Peyer's patch (tissue), 4 donors: ENCODE data around the gene REL. TPM values are rescaled to one million over a fixed set of nuclear protein-coding genes. Genes with fewer than 3 reads are reported as not detected.
A peak's percentile ranks its signal among the peaks of the same experiment; 100 is the strongest.

Experiments
- DNase-seq, 3 donors: peaks; one replicate each; pipeline ENCODE4 v3.0.0-alpha.2; 2017 to 2019
- H3K27ac ChIP-seq, 4 donors: fragments of 200-600 bp; sonication (generic); one replicate each; pipeline ENCODE4 v1.5.1; 2016 to 2019
- H3K27me3 ChIP-seq, 2 donors: fragments of 200-600 bp; sonication (generic); one replicate each; pipeline ENCODE4 v1.5.1; 2019
- H3K36me3 ChIP-seq, 3 donors: fragments of 200-600 bp; sonication (generic); one replicate each; pipeline ENCODE4 v1.5.1; 2016 to 2019
- H3K4me1 ChIP-seq, 4 donors: fragments of 200-600 bp; sonication (generic); one replicate each; pipeline ENCODE4 v1.5.1; 2016 to 2019
- H3K4me3 ChIP-seq, 4 donors: fragments of 200-600 bp; sonication (generic); 1 replicate in 3 of 4; 2 replicates in 1 of 4; pipeline ENCODE4 v1.5.1; 2016 to 2019; ENCODE audit warnings: mild to moderate bottlenecking in 1 of 4
- H3K9me3 ChIP-seq, 4 donors: fragments of 200-600 bp; sonication (generic); one replicate each; pipeline ENCODE4 v1.5.1; 2016 to 2019; ENCODE audit warnings: mild to moderate bottlenecking in 1 of 4
- POLR2A ChIP-seq, 2 donors: fragments of 450-650 bp; IDR thresholded peaks; one replicate each; pipeline ENCODE4 v1.5.1; 2017; ENCODE audit warnings: antibody characterized with exemption in 2 of 2, mild to moderate bottlenecking in 2 of 2, moderate library complexity in 2 of 2
- total RNA-seq, 4 donors: library from RNA; depleted of rRNA; stranded (reverse); fragments of >200 nt; gene quantifications; one replicate each; pipeline ENCODE4 v1.1.0, GENCODE V29; 2016
- TF ChIP-seq, protein P1 (sequence below), 6 experiments: fragments of 450-650 bp in 4 of 6; fragments of 200-600 bp in 2 of 6; sonication (generic) in 1 of 6; IDR thresholded peaks; one replicate each; pipeline ENCODE4 v1.5.1; 2017 to 2019; ENCODE audit warnings: antibody characterized with exemption in 6 of 6, mild to moderate bottlenecking in 3 of 6, moderate library complexity in 1 of 6

REL gene
- total RNA-seq, 4 donors from 2014 or later = 11.7 to 79.2 (median 16.7) TPM

DNA sequence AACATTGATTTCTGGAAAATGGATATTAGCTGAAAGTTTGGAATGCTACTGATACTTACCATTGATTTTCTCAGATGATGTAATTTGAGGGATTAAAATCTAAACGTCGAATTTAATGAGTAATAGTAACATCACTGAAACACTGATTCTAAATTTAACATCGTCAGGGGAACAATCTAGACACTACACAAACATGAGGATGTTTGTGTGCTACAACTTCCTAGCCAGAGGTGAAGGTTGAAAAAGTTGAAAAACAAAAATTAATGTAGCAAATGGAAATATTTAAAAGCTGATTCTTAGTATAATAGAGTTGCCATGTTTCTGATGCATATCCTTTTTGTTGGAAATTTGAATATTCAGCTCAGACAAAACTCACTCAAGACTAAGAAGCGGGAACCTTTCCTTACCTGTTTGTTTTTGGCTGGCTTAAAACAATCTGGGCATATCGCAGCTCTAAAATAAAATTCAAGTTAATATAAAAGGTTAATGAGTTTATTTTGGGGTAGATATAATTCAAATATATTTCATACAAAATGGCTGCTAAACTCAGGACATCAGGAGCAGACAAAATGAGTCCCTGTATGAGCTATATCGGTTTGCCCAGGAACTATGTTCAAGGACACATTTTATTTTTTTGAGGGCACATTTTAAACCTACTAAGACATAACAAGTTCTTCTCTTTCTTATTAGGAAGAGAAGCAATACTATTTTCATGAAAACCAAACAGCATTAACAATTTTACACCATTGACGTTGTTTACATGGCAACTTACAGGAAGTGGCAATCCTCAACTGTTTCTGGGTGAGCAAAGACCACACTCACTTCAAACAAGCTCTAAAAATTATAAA lies 83.5 kb downstream of the REL start:
- H3K9me3 ChIP-seq = no peaks in the 10 kb centered on the region
- H3K36me3 ChIP-seq = peaks cover 0 to 5% (median 0%) of the 10 kb centered on the region in 3 donors
- TF ChIP-seq, protein P1, sequence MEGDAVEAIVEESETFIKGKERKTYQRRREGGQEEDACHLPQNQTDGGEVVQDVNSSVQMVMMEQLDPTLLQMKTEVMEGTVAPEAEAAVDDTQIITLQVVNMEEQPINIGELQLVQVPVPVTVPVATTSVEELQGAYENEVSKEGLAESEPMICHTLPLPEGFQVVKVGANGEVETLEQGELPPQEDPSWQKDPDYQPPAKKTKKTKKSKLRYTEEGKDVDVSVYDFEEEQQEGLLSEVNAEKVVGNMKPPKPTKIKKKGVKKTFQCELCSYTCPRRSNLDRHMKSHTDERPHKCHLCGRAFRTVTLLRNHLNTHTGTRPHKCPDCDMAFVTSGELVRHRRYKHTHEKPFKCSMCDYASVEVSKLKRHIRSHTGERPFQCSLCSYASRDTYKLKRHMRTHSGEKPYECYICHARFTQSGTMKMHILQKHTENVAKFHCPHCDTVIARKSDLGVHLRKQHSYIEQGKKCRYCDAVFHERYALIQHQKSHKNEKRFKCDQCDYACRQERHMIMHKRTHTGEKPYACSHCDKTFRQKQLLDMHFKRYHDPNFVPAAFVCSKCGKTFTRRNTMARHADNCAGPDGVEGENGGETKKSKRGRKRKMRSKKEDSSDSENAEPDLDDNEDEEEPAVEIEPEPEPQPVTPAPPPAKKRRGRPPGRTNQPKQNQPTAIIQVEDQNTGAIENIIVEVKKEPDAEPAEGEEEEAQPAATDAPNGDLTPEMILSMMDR (IDR thresholded peaks at IDR 0.05) = no peak
- no peak for TF ChIP-seq POLR2A (IDR thresholded peaks at IDR 0.05)
- no peak for DNase-seq
- H3K4me3 ChIP-seq = no peak overlapping the region
- no peaks in the 10 kb centered on the region for H3K27me3 ChIP-seq
- H3K27ac ChIP-seq = peak overlapping the region in 2 of 4 donors; percentile 2 to 34
- H3K4me1 ChIP-seq = no peaks in the 10 kb centered on the region

DNA sequence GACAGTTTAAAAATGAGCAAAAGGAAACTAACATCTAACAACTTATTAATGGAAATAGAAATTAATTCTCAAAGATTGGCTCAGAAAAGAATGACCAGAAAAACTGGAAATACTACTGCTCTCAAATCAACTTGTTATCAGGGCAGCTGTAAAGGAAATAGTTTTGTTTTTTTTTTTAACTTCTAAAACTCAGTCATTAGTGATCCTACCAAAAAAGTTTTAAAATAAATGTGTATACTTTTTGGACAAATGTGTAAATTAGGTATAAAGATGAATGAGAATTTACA lies 84.1 kb downstream of the REL start:
- DNase-seq = no peak
- H3K27ac ChIP-seq = peak overlapping the region in 2 of 4 donors; percentile 2 to 34
- H3K4me1 ChIP-seq = no peaks in the 10 kb centered on the region
- H3K4me3 ChIP-seq = no peak overlapping the region
- no peaks in the 10 kb centered on the region for H3K36me3 ChIP-seq
- no peaks in the 10 kb centered on the region for H3K27me3 ChIP-seq
- TF ChIP-seq, protein P1 (IDR thresholded peaks at IDR 0.05) = no peak
- TF ChIP-seq POLR2A (IDR thresholded peaks at IDR 0.05) = no peak
- no peaks in the 10 kb centered on the region for H3K9me3 ChIP-seq

DNA sequence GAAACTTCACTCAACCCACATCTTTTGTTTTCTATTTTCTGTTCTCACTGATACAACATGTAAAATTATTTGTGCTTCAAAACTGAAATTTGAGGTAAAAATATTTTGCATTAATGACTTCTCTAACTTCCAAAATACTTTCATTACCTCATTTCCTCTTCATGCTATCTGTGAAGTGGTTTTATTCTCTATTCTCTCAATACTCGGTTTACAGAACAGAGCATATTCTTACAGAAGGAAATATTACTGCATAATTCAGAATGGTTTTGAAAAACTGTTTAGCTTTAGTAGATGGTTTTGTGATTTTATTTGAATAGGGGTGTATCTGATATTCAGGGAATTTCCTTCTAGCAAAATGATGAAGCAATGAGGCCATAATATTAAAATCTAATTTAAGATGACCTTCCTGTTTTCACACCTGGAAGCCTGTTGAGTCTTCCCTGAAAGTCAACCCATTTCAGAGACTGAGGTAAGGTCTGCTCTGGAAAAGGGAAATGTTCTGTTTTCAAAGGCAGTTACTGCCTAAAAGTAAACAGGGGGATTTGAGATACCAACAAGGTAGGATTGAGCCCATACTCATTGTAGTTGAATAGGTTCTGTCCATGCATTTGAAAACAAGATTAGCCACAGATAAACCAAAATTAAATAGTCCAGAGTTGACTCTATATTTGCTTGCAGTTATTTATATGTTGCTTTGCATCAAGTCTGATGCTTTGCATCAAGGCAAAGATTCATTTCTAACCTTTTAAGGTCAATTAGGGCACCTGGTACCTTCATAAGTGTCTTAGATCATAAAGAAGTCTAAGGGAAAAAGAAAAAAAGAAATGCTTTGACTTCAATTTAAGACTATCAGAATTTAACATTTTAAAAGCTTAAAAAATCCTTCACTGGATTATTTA lies 85.4 kb downstream of the REL start:
- Histone ChIP-seq H3K36me3 (no peaks in the 10 kb centered on the region), H3K9me3 (no peaks in the 10 kb centered on the region), H3K27me3 (no peaks in the 10 kb centered on the region), H3K4me1 (no peaks in the 10 kb centered on the region), H3K4me3 (no peak overlapping the region), H3K27ac (peak overlapping the region in 1 of 4 donors; percentile 40)
- DNase-seq = no peak
- TF ChIP-seq, protein P1 (IDR thresholded peaks at IDR 0.05) = no peak
- TF ChIP-seq POLR2A (IDR thresholded peaks at IDR 0.05) = no peak

DNA sequence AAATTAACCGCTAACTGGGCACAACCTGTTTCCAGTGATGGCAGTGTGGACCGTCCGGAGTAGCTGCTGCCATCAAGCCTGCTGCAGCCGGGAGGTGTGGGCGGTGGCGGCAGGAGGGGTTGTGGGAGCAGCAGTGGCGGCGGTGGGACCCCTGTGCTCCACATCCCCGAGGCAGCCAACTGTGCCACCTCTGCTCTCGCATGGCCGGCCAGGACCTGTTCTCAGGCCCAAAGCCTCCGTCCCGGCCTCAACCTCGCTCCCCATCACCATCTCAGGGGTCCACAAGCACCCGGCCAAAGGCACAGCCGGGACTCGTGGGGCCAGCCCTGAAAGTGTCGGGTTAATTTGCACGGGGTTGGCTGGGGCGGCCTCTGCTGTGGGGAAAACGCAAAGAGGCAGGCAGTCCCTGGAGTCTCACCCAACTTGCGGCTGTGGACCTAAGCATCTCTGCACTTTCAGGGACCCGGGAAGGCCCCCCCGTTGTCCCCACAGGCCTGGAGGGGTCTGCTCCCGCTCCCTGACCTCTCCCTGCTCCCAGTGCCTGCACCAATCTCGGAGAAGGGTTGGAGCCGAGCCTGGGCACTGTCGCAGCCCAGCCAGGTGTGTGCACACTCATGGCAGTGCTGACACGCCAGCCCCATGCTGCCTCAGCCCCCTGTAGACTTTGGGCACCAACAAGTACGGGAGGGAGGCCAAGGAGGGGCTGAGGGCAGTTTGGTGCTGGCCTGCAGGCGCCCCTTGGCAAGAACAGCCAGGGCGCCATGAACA lies 91.7 kb downstream of the REL start:
- Histone ChIP-seq H3K4me1 (peaks cover 0 to 3% (median 0%) of the 10 kb centered on the region in 4 donors), H3K27me3 (no peaks in the 10 kb centered on the region), H3K4me3 (no peak overlapping the region), H3K27ac (peak overlapping the region in 2 of 4 donors; percentile 55 to 69), H3K9me3 (no peaks in the 10 kb centered on the region), H3K36me3 (no peaks in the 10 kb centered on the region)
- DNase-seq = no peak
- TF ChIP-seq, protein P1 (IDR thresholded peaks at IDR 0.05) = no peak
- TF ChIP-seq POLR2A (IDR thresholded peaks at IDR 0.05) = no peak

DNA sequence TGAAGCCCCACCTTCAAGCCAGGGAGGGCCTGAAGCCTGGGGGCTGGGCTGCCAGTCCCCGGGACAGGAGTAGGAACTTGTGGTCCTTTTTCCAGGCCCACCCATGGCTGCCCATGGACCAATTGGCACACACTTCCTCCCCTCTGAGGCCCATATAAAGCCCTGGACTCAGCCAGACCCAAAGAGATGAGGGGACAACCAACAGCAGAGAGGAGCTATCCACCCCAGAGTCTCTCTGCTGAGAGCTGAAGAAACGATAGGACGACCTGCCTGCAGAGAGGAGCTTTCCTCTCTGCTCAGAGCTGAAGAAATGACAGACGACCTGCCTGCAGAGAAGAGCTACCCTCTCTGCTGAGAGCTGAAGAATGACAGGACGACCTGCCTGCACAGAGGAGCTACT lies 92.3 kb downstream of the REL start:
- H3K9me3 ChIP-seq = no peaks in the 10 kb centered on the region
- TF ChIP-seq, protein P1 (IDR thresholded peaks at IDR 0.05) = no peak
- no peak overlapping the region for H3K4me3 ChIP-seq
- no peaks in the 10 kb centered on the region for H3K36me3 ChIP-seq
- H3K27ac ChIP-seq = peak overlapping the region in 1 of 4 donors; percentile 69
- DNase-seq = no peak
- H3K27me3 ChIP-seq = no peaks in the 10 kb centered on the region
- peaks cover 0 to 3% (median 0%) of the 10 kb centered on the region in 4 donors for H3K4me1 ChIP-seq
